ENCODE data around the gene FLNA. TPM values are rescaled to one million over a fixed set of nuclear protein-coding genes. Genes with fewer than 3 reads are reported as not detected.

Gene FLNA
- total RNA-seq, 1 experiment from 2014 or later, result 1,841 TPM

DNA sequence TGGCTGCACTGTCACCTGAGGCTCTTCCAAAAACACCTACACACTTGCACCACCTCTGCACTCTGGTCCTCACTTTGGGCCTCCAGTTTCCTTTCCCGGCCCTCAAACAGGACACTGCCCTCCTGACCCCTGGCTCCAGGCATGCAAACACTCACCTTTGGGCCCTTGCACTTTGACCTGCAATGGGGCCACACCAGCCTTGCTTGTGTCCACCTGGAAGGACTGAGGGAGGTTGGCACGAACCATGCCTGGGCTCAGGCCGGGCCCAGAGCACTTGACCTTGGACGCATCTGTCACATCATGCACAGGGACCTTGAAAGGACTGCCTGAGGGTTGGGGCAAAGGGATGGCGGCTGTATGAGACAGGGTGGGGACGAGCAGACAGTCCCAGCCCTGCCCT lies 15.6 kb downstream of the FLNA start:
- Histone ChIP-seq H3K4me1 (replicated peaks; ENCODE audit: insufficient read depth) (no peaks in the 10 kb centered on the region), H3K36me3 (ENCODE audit: low read depth) (no peaks in the 10 kb centered on the region), H4K20me1 (ENCODE audit: insufficient read depth) (0 out of 2 replicates have a peak, but pooled peaks cover 10% of the 10 kb centered on the region), H3K4me2 (no peak overlapping the region), H3K9me3 (ENCODE audit: insufficient read depth, low read depth) (no peaks in the 10 kb centered on the region), H3K9me2 (ENCODE audit: insufficient read depth) (no peaks in the 10 kb centered on the region), H3K4me3 (no peak overlapping the region), H3K27ac (no peak overlapping the region), H3F3A (ENCODE audit: insufficient read depth, low read depth) (no peaks in the 10 kb centered on the region; the same call in 1 of the 2 replicates), H3K79me2 (ENCODE audit: low read depth) (no peaks in the 10 kb centered on the region), H2AFZ (no peak overlapping the region), H3K27me3 (ENCODE audit: insufficient read depth, low read depth) (no peaks in the 10 kb centered on the region)
- CTCF ChIA-PET, result no interaction called here
- BruUV-seq (replicated peaks), result no TSS peak
- POLR2A ChIA-PET (ENCODE audit: unreplicated experiment), result no interaction called here
- TF ChIP-seq EZH2 (IDR thresholded peaks at IDR 0.05; ENCODE audit: low read depth), result no peak
- TF ChIP-seq CTCF (conservative IDR thresholded peaks at IDR 0.05), result no peak
- intact Hi-C loops (cut with micrococcal nuclease; ENCODE audit: unreplicated experiment), result no loop called here
- DNase-seq, result no peak

- intact Hi-C loops (cut with micrococcal nuclease; ENCODE audit: unreplicated experiment), result no loop called here
- no peaks in the 10 kb centered on the region for H3K79me2 ChIP-seq (ENCODE audit: low read depth)
- H3K9me3 ChIP-seq (ENCODE audit: insufficient read depth, low read depth), result no peaks in the 10 kb centered on the region
- ChIA-PET CTCF (no interaction called here), POLR2A (ENCODE audit: unreplicated experiment) (no interaction called here)
- no peak for DNase-seq
- TF ChIP-seq EZH2 (IDR thresholded peaks at IDR 0.05; ENCODE audit: low read depth) (no peak), CTCF (conservative IDR thresholded peaks at IDR 0.05) (no peak)
- no peaks in the 10 kb centered on the region; the same call in 1 of the 2 replicates for H3F3A ChIP-seq (ENCODE audit: insufficient read depth, low read depth)
- no peak overlapping the region for H3K4me2 ChIP-seq
- no peaks in the 10 kb centered on the region for H3K4me1 ChIP-seq (replicated peaks; ENCODE audit: insufficient read depth)
- no peaks in the 10 kb centered on the region for H3K27me3 ChIP-seq (ENCODE audit: insufficient read depth, low read depth)
- H3K36me3 ChIP-seq (ENCODE audit: low read depth), result no peaks in the 10 kb centered on the region
- no TSS peak for BruUV-seq (replicated peaks)
- no peak overlapping the region for H3K4me3 ChIP-seq
- no peak overlapping the region for H3K27ac ChIP-seq
- H3K9me2 ChIP-seq (ENCODE audit: insufficient read depth), result no peaks in the 10 kb centered on the region
- 0 out of 2 replicates have a peak, but pooled peaks cover 10% of the 10 kb centered on the region for H4K20me1 ChIP-seq (ENCODE audit: insufficient read depth)
- H2AFZ ChIP-seq, result no peak overlapping the region
These were observed 16.4 kb downstream of the FLNA start for GRCh38 chrX:154358011-154358410.

GRCh38 chrX:154357205-154357604 lies 17.2 kb downstream of the FLNA start:
- Histone ChIP-seq H3K27me3 (ENCODE audit: insufficient read depth, low read depth) (no peaks in the 10 kb centered on the region), H2AFZ (no peak overlapping the region), H3F3A (ENCODE audit: insufficient read depth, low read depth) (no peaks in the 10 kb centered on the region), H4K20me1 (ENCODE audit: insufficient read depth) (0 out of 2 replicates have a peak, but pooled peaks cover 10% of the 10 kb centered on the region), H3K79me2 (ENCODE audit: low read depth) (no peaks in the 10 kb centered on the region), H3K9me3 (ENCODE audit: insufficient read depth, low read depth) (no peaks in the 10 kb centered on the region), H3K9me2 (ENCODE audit: insufficient read depth) (no peaks in the 10 kb centered on the region), H3K4me3 (no peak overlapping the region), H3K36me3 (ENCODE audit: low read depth) (no peaks in the 10 kb centered on the region), H3K4me1 (replicated peaks; ENCODE audit: insufficient read depth) (no peaks in the 10 kb centered on the region), H3K4me2 (no peak overlapping the region), H3K27ac (no peak overlapping the region)
- DNase-seq, result peak in 1 of 2 experiments; percentile 3
- intact Hi-C loops (cut with micrococcal nuclease; ENCODE audit: unreplicated experiment), result no loop called here
- ChIA-PET CTCF (no interaction called here), POLR2A (ENCODE audit: unreplicated experiment) (no interaction called here)
- TF ChIP-seq CTCF (conservative IDR thresholded peaks at IDR 0.05) (no peak), EZH2 (IDR thresholded peaks at IDR 0.05; ENCODE audit: low read depth) (no peak)
- BruUV-seq (replicated peaks), result no TSS peak

Data from PC-9 (cell line).